Sigmoid colon (tissue), 7 donors: ENCODE results near the gene CHM. TPM values are rescaled to one million over a fixed set of nuclear protein-coding genes. Genes with fewer than 3 reads are reported as not detected.

Source experiments
- DNase-seq: peaks from one replicate; pipeline ENCODE4 v3.0.0-alpha.2; 2019
- H3K27ac ChIP-seq, 4 donors: fragments of 200-600 bp; sonication (generic); one replicate each; pipeline ENCODE4 v1.5.1; 2016 to 2019; ENCODE audit warnings: mild to moderate bottlenecking in 1 of 4
- H3K27me3 ChIP-seq, 3 donors: fragments of 200-600 bp; sonication (generic); one replicate each; pipeline ENCODE4 v1.5.1; 2019; ENCODE audit warnings: mild to moderate bottlenecking in 1 of 3
- H3K36me3 ChIP-seq, 4 donors: fragments of 200-600 bp; sonication (generic); one replicate each; pipeline ENCODE4 v1.5.1; 2016 to 2019
- H3K4me1 ChIP-seq, 4 donors: fragments of 200-600 bp; sonication (generic); one replicate each; pipeline ENCODE4 v1.5.1; 2017 to 2019
- H3K4me3 ChIP-seq, 4 donors: fragments of 200-600 bp; sonication (generic); one replicate each; pipeline ENCODE4 v1.5.1; 2017 to 2019; ENCODE audit warnings: mild to moderate bottlenecking in 2 of 4, moderate library complexity in 1 of 4
- H3K9me3 ChIP-seq, 4 donors: fragments of 200-600 bp in 3 of 4; sonication (generic) in 3 of 4; one replicate each; pipeline versions ENCODE4 v1.5.1 to v1.6.1; 2013 to 2019
- CTCF ChIP-seq, 4 experiments: fragments of 450-650 bp in 3 of 4; fragments of 200-600 bp in 1 of 4; IDR thresholded peaks; one replicate each; pipeline ENCODE4 v1.5.1; 2016 to 2019; ENCODE audit warnings: antibody characterized with exemption in 4 of 4, mild to moderate bottlenecking in 3 of 4, moderate library complexity in 2 of 4
- EP300 ChIP-seq, 4 donors: sonication (generic); formaldehyde crosslinking; IDR thresholded peaks; one replicate each; pipeline ENCODE4 v1.6.1; 2017; ENCODE audit warnings: antibody characterized with exemption in 4 of 4
- POLR2A ChIP-seq, 2 donors: fragments of 450-650 bp; IDR thresholded peaks; one replicate each; pipeline ENCODE4 v1.6.1; 2016; ENCODE audit warnings: antibody characterized with exemption in 2 of 2, mild to moderate bottlenecking in 2 of 2, moderate library complexity in 2 of 2
- POLR2AphosphoS5 ChIP-seq, 4 donors: sonication (generic); formaldehyde crosslinking; IDR thresholded peaks; one replicate each; pipeline ENCODE4 v1.6.1; 2017; ENCODE audit warnings: antibody characterized with exemption in 4 of 4
- WGBS, 2 donors: extraction: QIAGEN DNeasy Blood & Tissue Kit; methylation state at CpG; one replicate each; pipeline ENCODE4 v1.1.7; 2013; 5-methylcytosine and 5-hydroxymethylcytosine counted together
- intact Hi-C: fragments of 100-400 bp; cut with DNase I; formaldehyde crosslinking; loops from one replicate; pipeline ENCODE4 v1.15.1; 2023
- polyA plus RNA-seq, 3 donors: library from polyadenylated mRNA; stranded (reverse); fragments of 200-250 nt; gene quantifications; one replicate each; pipeline ENCODE4 v1.2.3, GENCODE V29; 2013
- total RNA-seq, 4 donors: library from RNA; depleted of rRNA; stranded (reverse); fragments of >200 nt; gene quantifications; one replicate each; pipeline ENCODE4 v1.1.0, GENCODE V29; 2016
- donor health status: healthy with polysubstance abuse.
- donor health status: Bipolar disorder and iron deficiency.
- donor health status: healthy.

Gene CHM
- total and polyA plus RNA-seq, 7 donors, result 8.4 to 40.2 (median 17.2) TPM

- H3K36me3 ChIP-seq, result no peaks in the 10 kb centered on the region
- DNase-seq, result no peak
- no peaks in the 10 kb centered on the region for H3K4me1 ChIP-seq
- no peaks in the 10 kb centered on the region for H3K27me3 ChIP-seq
- no peaks in the 10 kb centered on the region for H3K9me3 ChIP-seq
- no peak overlapping the region for H3K27ac ChIP-seq
- intact Hi-C loops, result no loop called here
- H3K4me3 ChIP-seq, result no peak overlapping the region
- TF ChIP-seq POLR2A (IDR thresholded peaks at IDR 0.05) (no peak), CTCF (IDR thresholded peaks at IDR 0.05) (no peak), EP300 (IDR thresholded peaks at IDR 0.05) (no peak), POLR2AphosphoS5 (IDR thresholded peaks at IDR 0.05) (no peak)
These were observed 50.8 kb downstream of the CHM start for GRCh38 chrX:85996555-85996954.

DNA sequence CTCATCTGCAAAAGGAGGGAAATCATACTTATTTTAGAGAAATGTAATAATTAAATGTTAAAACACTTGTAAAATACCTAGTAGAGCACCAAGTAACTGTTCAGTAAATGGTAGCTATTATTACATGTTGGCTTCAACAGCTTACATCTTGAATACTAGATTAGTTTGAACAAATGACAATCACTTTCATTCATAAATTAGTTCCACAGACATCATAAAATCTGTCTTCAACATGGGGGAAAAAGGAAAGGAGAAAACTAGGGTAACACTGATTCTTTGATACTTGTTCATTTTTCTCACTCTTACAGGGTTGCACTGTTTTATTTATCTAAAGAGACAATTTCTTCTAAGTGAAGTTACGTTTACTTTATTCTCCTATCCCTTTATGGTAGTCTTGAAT, 51.7 kb downstream of the CHM start:
- TF ChIP-seq CTCF (IDR thresholded peaks at IDR 0.05) (no peak), POLR2A (IDR thresholded peaks at IDR 0.05) (no peak), EP300 (IDR thresholded peaks at IDR 0.05) (no peak), POLR2AphosphoS5 (IDR thresholded peaks at IDR 0.05) (no peak)
- Histone ChIP-seq H3K27me3 (no peaks in the 10 kb centered on the region), H3K36me3 (no peaks in the 10 kb centered on the region), H3K9me3 (no peaks in the 10 kb centered on the region), H3K4me3 (no peak overlapping the region), H3K4me1 (no peaks in the 10 kb centered on the region), H3K27ac (no peak overlapping the region)
- intact Hi-C loops, result no loop called here
- DNase-seq, result no peak
- WGBS, 2 donors, result 87 to 90% methylated on average over 1 of the region's 1 CpG

DNA sequence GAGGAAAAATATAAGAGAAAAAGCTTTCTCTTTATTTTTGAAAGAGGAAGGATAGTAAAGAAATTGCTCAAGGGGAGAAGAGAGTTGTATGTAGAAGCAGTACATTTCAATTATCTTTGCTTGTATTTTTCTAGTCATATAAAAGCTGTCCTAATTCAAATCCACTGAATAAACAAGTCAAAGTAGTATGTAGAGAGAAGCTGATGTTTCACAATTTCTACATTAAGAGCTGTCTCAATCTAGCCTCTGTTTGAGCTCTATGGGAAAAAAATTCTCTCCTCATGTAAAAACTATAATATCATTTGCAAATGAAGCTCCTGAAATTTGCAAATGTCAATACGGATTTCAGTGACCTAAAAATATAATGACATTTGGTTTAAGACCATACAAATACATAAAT, 52.6 kb downstream of the CHM start:
- no peaks in the 10 kb centered on the region for H3K27me3 ChIP-seq
- TF ChIP-seq POLR2A (IDR thresholded peaks at IDR 0.05), result no peak
- TF ChIP-seq EP300 (IDR thresholded peaks at IDR 0.05), result no peak
- no peak for TF ChIP-seq CTCF (IDR thresholded peaks at IDR 0.05)
- TF ChIP-seq POLR2AphosphoS5 (IDR thresholded peaks at IDR 0.05), result no peak
- H3K4me1 ChIP-seq, result no peaks in the 10 kb centered on the region
- intact Hi-C loops, result no loop called here
- H3K27ac ChIP-seq, result no peak overlapping the region
- no peak overlapping the region for H3K4me3 ChIP-seq
- no peaks in the 10 kb centered on the region for H3K36me3 ChIP-seq
- DNase-seq, result no peak
- H3K9me3 ChIP-seq, result no peaks in the 10 kb centered on the region
- WGBS, 2 donors, result 77 to 85% methylated on average over 1 of the region's 1 CpG

- Histone ChIP-seq H3K4me3 (no peak overlapping the region), H3K27me3 (no peaks in the 10 kb centered on the region), H3K4me1 (no peaks in the 10 kb centered on the region), H3K36me3 (no peaks in the 10 kb centered on the region), H3K27ac (no peak overlapping the region), H3K9me3 (no peaks in the 10 kb centered on the region)
- intact Hi-C loops, result no loop called here
- WGBS, 2 donors, result 85 to 91% methylated on average over 2 of the region's 2 CpGs
- no peak for DNase-seq
- no peak for TF ChIP-seq POLR2AphosphoS5 (IDR thresholded peaks at IDR 0.05)
- TF ChIP-seq EP300 (IDR thresholded peaks at IDR 0.05), result no peak
- TF ChIP-seq CTCF (IDR thresholded peaks at IDR 0.05), result no peak
- TF ChIP-seq POLR2A (IDR thresholded peaks at IDR 0.05), result no peak
These were observed 53.1 kb downstream of the CHM start for GRCh38 chrX:85994228-85994627.

DNA sequence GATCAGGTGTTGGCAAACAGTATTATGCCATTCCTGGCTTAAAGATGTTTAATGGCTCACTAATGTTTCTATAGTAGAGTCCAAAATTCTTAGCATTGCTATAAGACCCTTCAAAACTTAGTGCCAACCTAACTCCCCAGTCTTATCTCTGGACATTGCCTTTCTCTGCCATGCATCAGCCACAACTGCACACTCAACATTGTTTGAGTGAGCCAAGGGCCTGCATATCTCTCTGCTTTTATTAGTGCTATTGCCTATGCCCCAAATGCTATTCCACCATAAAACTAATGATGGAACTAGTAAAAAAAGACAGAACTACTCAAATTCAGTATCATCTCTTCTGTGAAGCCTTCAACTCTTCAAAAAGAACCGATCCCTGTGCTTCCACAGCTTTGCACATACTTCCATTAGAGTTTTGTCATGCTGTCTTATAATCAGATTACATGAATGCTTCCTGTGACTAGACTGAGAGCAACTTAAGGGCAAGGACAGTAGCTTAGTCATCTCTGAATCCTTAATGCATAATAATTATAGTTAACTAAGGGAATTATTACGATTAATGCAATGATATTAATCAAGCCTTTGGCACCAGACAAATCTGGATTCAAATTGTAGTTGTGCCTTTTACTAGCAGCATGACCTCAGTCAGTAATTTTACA, 53.7 kb downstream of the CHM start:
- no peaks in the 10 kb centered on the region for H3K27me3 ChIP-seq
- no peak for DNase-seq
- intact Hi-C loops, result no loop called here
- no peak for TF ChIP-seq EP300 (IDR thresholded peaks at IDR 0.05)
- no peak for TF ChIP-seq POLR2AphosphoS5 (IDR thresholded peaks at IDR 0.05)
- no peak for TF ChIP-seq CTCF (IDR thresholded peaks at IDR 0.05)
- TF ChIP-seq POLR2A (IDR thresholded peaks at IDR 0.05), result no peak
- H3K27ac ChIP-seq, result no peak overlapping the region
- WGBS, 2 donors, result 90 to 93% methylated on average over 2 of the region's 2 CpGs
- H3K9me3 ChIP-seq, result no peaks in the 10 kb centered on the region
- H3K4me1 ChIP-seq, result no peaks in the 10 kb centered on the region
- no peak overlapping the region for H3K4me3 ChIP-seq
- no peaks in the 10 kb centered on the region for H3K36me3 ChIP-seq
